PFSK-1 (cell line): Measurements from ENCODE around the gene ANO8.

Experiments used
- POLR2AphosphoS5 ChIP-seq: IDR thresholded peaks from 2 replicates; pipeline ENCODE4 v1.6.1; 2012; ENCODE audit warnings: low read depth, mild to moderate bottlenecking, control low read depth, low read length, moderate library complexity
- SIN3A ChIP-seq: IDR thresholded peaks from 2 replicates; pipeline ENCODE4 v1.6.1; 2012; ENCODE audit warnings: mild to moderate bottlenecking, low read length, moderate library complexity, borderline replicate concordance; ENCODE audit not compliant: insufficient read depth

- no peak for TF ChIP-seq POLR2AphosphoS5
- TF ChIP-seq SIN3A, result no peak
Observed at GRCh38 chr19:17309965-17310461, 24.6 kb downstream of the ANO8 start.
